Natural killer cell (primary cell): ENCODE measurements around the gene PEPD. TPM values are rescaled to one million over a fixed set of nuclear protein-coding genes. Genes with fewer than 3 reads are reported as not detected.

Experiments used
- ATAC-seq, 3 donors: fragments of 150-1000 bp in 2 of 3; fragments of 200-7000 bp in 1 of 3; cut with Tn5 transposase; 1 replicate in 1 of 3; 2 replicates in 2 of 3; pipeline ENCODE4 v1.10.0; 2021; ENCODE audit warnings: mild to moderate bottlenecking in 2 of 3, moderate library complexity in 2 of 3
- DNase-seq, 2 donors: peaks; one replicate each; pipeline versions ENCODE4 v3.0.0 to v3.0.0-alpha.2; 2013 to 2021; ENCODE audit warnings: mixed read lengths in 1 of 2
- H3K27ac ChIP-seq: one replicate; pipeline ENCODE4 v1.5.1; 2013; ENCODE audit warnings: mild to moderate bottlenecking, low read length
- H3K27me3 ChIP-seq: one replicate; pipeline ENCODE4 v1.6.1; 2013; ENCODE audit warnings: low read length; ENCODE audit not compliant: control insufficient read depth, insufficient read depth
- H3K36me3 ChIP-seq: one replicate; pipeline ENCODE4 v1.6.1; 2013; ENCODE audit warnings: low read length; ENCODE audit not compliant: control insufficient read depth, insufficient read depth
- H3K4me1 ChIP-seq: one replicate; pipeline ENCODE4 v1.6.1; 2013; ENCODE audit warnings: low read length; ENCODE audit not compliant: control insufficient read depth, insufficient read depth
- H3K4me3 ChIP-seq: one replicate; pipeline ENCODE4 v1.5.1; 2013; ENCODE audit warnings: low read length
- H3K9me3 ChIP-seq: one replicate; pipeline ENCODE4 v1.6.1; 2013; ENCODE audit warnings: low read length; ENCODE audit not compliant: control insufficient read depth, insufficient read depth
- H3K27ac Mint-ChIP-seq, 2 donors: one replicate each; pipeline ENCODE4 v1.8.0; 2022; ENCODE audit warnings: mild to moderate bottlenecking in 2 of 2, mixed read lengths in 2 of 2, moderate library complexity in 1 of 2
- H3K27me3 Mint-ChIP-seq, 2 donors: one replicate each; pipeline ENCODE4 v1.8.0; 2022; ENCODE audit warnings: low read depth in 2 of 2, mixed read lengths in 2 of 2
- H3K36me3 Mint-ChIP-seq: one replicate; pipeline ENCODE4 v1.8.0; 2022; ENCODE audit warnings: mixed read lengths
- H3K4me1 Mint-ChIP-seq, 2 donors: one replicate each; pipeline ENCODE4 v1.8.0; 2022; ENCODE audit warnings: mixed read lengths in 2 of 2
- H3K4me3 Mint-ChIP-seq: one replicate; pipeline ENCODE4 v1.8.0; 2022; ENCODE audit warnings: mild to moderate bottlenecking, moderate library complexity, mixed read lengths
- H3K9me3 Mint-ChIP-seq, 2 donors: one replicate each; pipeline ENCODE4 v1.8.0; 2022; ENCODE audit warnings: mixed read lengths in 2 of 2
- CTCF ChIP-seq: fragments of 200-600 bp; IDR thresholded peaks from one replicate; pipeline ENCODE4 v1.8.0; 2022; ENCODE audit warnings: antibody characterized with exemption
- WGBS: methylation state at CpG from one replicate; pipeline ENCODE4 v1.1.7; 2013; ENCODE audit warnings: missing lambda C conversion rate; ENCODE audit not compliant: insufficient coverage; 5-methylcytosine and 5-hydroxymethylcytosine counted together
- intact Hi-C: fragments of 100-400 bp; cut with micrococcal nuclease; formaldehyde crosslinking; loops from one replicate; pipeline ENCODE4 v1.14.2; 2022
- total RNA-seq, 4 donors: library from RNA; stranded (reverse); fragments of 120-200 nt in 1 of 4; gene quantifications; one replicate each; pipeline versions ENCODE4 v1.2.3 to v1.2.4, GENCODE V29; 2013 to 2022

The PEPD gene
- total RNA-seq, 3 donors from 2014 or later (not counting 1 experiment from before 2014, with no cell fraction given), result 33.9 to 42.2 (median 40.9) TPM

GRCh38 chr19:33408116-33408515 is 113.5 kb downstream of the PEPD start:
- no peak for ATAC-seq
- H3K4me1 Mint-ChIP-seq, result no peaks in the 10 kb centered on the region
- no peaks in the 10 kb centered on the region for H3K9me3 Mint-ChIP-seq
- Histone ChIP-seq H3K4me3 (no peak overlapping the region), H3K27ac (no peak overlapping the region), H3K4me1 (peaks cover 7% of the 10 kb centered on the region), H3K36me3 (no peaks in the 10 kb centered on the region), H3K27me3 (no peaks in the 10 kb centered on the region), H3K9me3 (no peaks in the 10 kb centered on the region)
- no peaks in the 10 kb centered on the region for H3K36me3 Mint-ChIP-seq
- no peaks in the 10 kb centered on the region for H3K27me3 Mint-ChIP-seq
- H3K4me3 Mint-ChIP-seq, result no peak overlapping the region
- intact Hi-C loops, result no loop called here
- DNase-seq, result no peak
- WGBS, result 87% methylated on average over 12 of the region's 13 CpGs
- no peak overlapping the region for H3K27ac Mint-ChIP-seq
- TF ChIP-seq CTCF, result no peak

DNA sequence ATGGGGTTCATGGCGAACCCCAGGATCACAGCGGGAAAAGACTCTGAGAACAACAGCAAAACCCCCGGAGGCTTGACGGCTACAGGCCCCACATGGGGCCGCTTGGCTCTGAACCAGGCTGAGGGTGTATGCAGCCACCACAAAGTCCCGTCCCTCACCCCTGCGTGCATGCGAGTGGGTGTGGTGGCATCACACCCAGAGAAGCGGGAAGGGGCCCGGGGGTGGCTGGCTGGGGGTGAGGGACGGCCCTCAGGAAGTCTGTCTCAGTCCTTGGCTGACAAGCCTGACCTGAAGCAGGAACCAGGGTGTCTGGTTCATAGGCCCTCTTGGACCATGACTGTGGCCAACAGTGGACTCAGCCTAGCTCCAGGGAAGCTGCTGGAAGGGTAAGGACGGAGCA is 113.9 kb downstream of the PEPD start:
- Histone ChIP-seq H3K9me3 (no peaks in the 10 kb centered on the region), H3K4me3 (no peak overlapping the region), H3K27ac (no peak overlapping the region), H3K36me3 (no peaks in the 10 kb centered on the region), H3K4me1 (peaks cover 7% of the 10 kb centered on the region), H3K27me3 (no peaks in the 10 kb centered on the region)
- WGBS, result 59% methylated on average over 12 of the region's 12 CpGs
- ATAC-seq (no peak), DNase-seq (no peak)
- H3K4me3 Mint-ChIP-seq, result no peak overlapping the region
- H3K27ac Mint-ChIP-seq, result no peak overlapping the region
- no peak for TF ChIP-seq CTCF
- no peaks in the 10 kb centered on the region for H3K9me3 Mint-ChIP-seq
- H3K27me3 Mint-ChIP-seq, result no peaks in the 10 kb centered on the region
- intact Hi-C loops, result loop anchor here (1.0 kb wide), 2 partner anchors 172 to 281 kb away; no protein-coding TSS in a partner anchor
- no peaks in the 10 kb centered on the region for H3K4me1 Mint-ChIP-seq
- no peaks in the 10 kb centered on the region for H3K36me3 Mint-ChIP-seq

DNA sequence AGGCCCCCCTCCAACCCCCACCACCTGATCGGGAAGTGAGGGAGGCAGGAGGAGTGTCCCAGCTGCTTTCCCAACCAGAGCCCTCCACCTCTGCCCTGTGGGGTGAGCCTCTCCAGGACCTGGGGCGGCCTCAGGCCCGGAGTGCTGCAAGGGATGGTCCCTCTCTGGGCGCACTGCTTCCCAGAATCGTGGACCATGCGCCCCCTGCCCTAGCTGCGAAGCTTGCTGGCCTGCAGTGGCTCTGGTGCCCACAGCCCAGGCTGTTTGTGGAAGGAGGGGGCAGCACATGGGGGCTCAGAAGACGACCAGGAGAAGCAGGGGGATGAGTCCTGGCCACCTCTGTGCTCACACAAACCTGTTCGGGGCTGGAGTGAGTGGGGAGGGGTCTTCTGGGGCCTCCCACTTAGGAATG is 114.4 kb downstream of the PEPD start:
- peak; percentile 59 for TF ChIP-seq CTCF
- H3K4me1 ChIP-seq, result peaks cover 7% of the 10 kb centered on the region
- no peak overlapping the region for H3K27ac ChIP-seq
- no peak for DNase-seq
- H3K9me3 ChIP-seq, result no peaks in the 10 kb centered on the region
- no peaks in the 10 kb centered on the region for H3K36me3 ChIP-seq
- H3K27me3 ChIP-seq, result no peaks in the 10 kb centered on the region
- H3K27ac Mint-ChIP-seq, result no peak overlapping the region
- 55% methylated on average over 9 of the region's 9 CpGs for WGBS
- no peak overlapping the region for H3K4me3 ChIP-seq
- no peaks in the 10 kb centered on the region for H3K4me1 Mint-ChIP-seq
- no peak for ATAC-seq
- H3K36me3 Mint-ChIP-seq, result no peaks in the 10 kb centered on the region
- H3K4me3 Mint-ChIP-seq, result no peak overlapping the region
- no peaks in the 10 kb centered on the region for H3K9me3 Mint-ChIP-seq
- intact Hi-C loops, result loop anchor here (1.0 kb wide), 2 partner anchors 172 to 281 kb away; no protein-coding TSS in a partner anchor
- H3K27me3 Mint-ChIP-seq, result no peaks in the 10 kb centered on the region

DNA sequence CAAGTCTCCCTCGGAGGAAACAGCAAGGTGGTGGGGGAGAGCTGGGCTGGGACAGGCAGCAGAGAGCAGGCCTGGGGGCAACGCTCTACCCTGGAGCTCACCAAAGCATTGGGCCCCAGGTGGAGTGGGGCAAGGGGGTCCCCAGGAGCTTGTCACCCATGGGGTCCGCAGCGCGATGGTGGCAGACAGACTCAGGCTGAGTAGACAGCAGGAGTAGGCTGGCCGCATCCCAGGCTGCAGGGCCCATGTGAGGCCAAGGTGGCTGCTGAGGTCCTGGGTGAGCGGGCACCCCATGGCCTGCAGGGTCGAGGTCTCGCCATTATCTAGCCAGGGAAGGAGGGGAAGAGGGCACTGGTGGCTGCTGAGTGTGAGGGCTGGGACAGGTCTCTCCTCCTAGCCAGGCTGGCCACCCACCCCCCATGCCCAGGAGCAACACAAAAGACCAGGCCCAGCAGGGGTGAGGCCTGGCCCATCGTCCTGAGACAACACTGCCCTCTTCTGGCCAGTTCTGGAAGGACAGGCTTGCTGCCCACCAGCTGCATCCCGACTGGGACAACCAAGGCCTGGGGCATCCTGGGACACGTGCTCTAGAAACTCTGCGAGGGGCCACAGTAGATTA is 115.0 kb downstream of the PEPD start:
- ATAC-seq (peak; percentile 79 to 92 (median 90)), DNase-seq (peak; percentile 76 to 85)
- Histone ChIP-seq H3K4me3 (no peak overlapping the region), H3K27ac (no peak overlapping the region), H3K9me3 (no peaks in the 10 kb centered on the region), H3K36me3 (no peaks in the 10 kb centered on the region), H3K27me3 (no peaks in the 10 kb centered on the region), H3K4me1 (peaks cover 7% of the 10 kb centered on the region)
- no peak overlapping the region for H3K4me3 Mint-ChIP-seq
- H3K4me1 Mint-ChIP-seq, result no peaks in the 10 kb centered on the region
- H3K27ac Mint-ChIP-seq, result no peak overlapping the region
- 69% methylated on average over 12 of the region's 13 CpGs for WGBS
- no peaks in the 10 kb centered on the region for H3K27me3 Mint-ChIP-seq
- TF ChIP-seq CTCF, result peak; percentile 92
- intact Hi-C loops, result loop anchor here (1.0 kb wide), 2 partner anchors 171 to 280 kb away; no protein-coding TSS in a partner anchor
- H3K36me3 Mint-ChIP-seq, result no peaks in the 10 kb centered on the region
- H3K9me3 Mint-ChIP-seq, result no peaks in the 10 kb centered on the region
